ENCODE data around the gene GALNTL6. TPM values are rescaled to one million over a fixed set of nuclear protein-coding genes. Genes with fewer than 3 reads are reported as not detected.

GALNTL6 gene
- total RNA-seq, 6 donors from 2014 or later = 0.26 to 18.9 TPM; not detected in 4

- TF ChIP-seq POLR2AphosphoS5 (IDR thresholded peaks at IDR 0.05) = no peak
- no peak for TF ChIP-seq EP300 (IDR thresholded peaks at IDR 0.05)
- no peak for TF ChIP-seq CTCF (IDR thresholded peaks at IDR 0.05)
- TF ChIP-seq POLR2A (IDR thresholded peaks at IDR 0.05) = no peak
- DNase-seq = no peak
- H3K4me3 ChIP-seq = peak overlapping the region in 1 of 4 donors; percentile 4
- H3K9me3 ChIP-seq = no peaks in the 10 kb centered on the region
- no peak overlapping the region for H3K27ac ChIP-seq
- no peaks in the 10 kb centered on the region for H3K36me3 ChIP-seq
- WGBS, 2 donors = 55 to 56% methylated on average over 9 of the region's 9 CpGs
- no peak for ATAC-seq (ENCODE audit: low FRiP score in 2 of 2)
- H3K27me3 ChIP-seq = no peaks in the 10 kb centered on the region
- H3K4me1 ChIP-seq = no peaks in the 10 kb centered on the region
These were observed 1238.5 kb downstream of the GALNTL6 start for GRCh38 chr4:173051716-173052115.

GRCh38 chr4:173052439-173052838, 1239.2 kb downstream of the GALNTL6 start:
- 87 to 93% methylated on average over 2 of the region's 2 CpGs for WGBS, 2 donors
- H3K27me3 ChIP-seq = no peaks in the 10 kb centered on the region
- ATAC-seq (ENCODE audit: low FRiP score in 2 of 2) = no peak
- no peaks in the 10 kb centered on the region for H3K9me3 ChIP-seq
- H3K27ac ChIP-seq = no peak overlapping the region
- DNase-seq = no peak
- no peak overlapping the region for H3K4me3 ChIP-seq
- H3K36me3 ChIP-seq = no peaks in the 10 kb centered on the region
- TF ChIP-seq POLR2AphosphoS5 (IDR thresholded peaks at IDR 0.05) (no peak), POLR2A (IDR thresholded peaks at IDR 0.05) (no peak), EP300 (IDR thresholded peaks at IDR 0.05) (no peak), CTCF (IDR thresholded peaks at IDR 0.05) (no peak)
- no peaks in the 10 kb centered on the region for H3K4me1 ChIP-seq

- Histone ChIP-seq H3K9me3 (no peaks in the 10 kb centered on the region), H3K4me3 (no peak overlapping the region), H3K4me1 (no peaks in the 10 kb centered on the region), H3K27me3 (no peaks in the 10 kb centered on the region), H3K36me3 (no peaks in the 10 kb centered on the region), H3K27ac (no peak overlapping the region)
- TF ChIP-seq POLR2A (IDR thresholded peaks at IDR 0.05) (no peak), CTCF (IDR thresholded peaks at IDR 0.05) (no peak), EP300 (IDR thresholded peaks at IDR 0.05) (no peak), POLR2AphosphoS5 (IDR thresholded peaks at IDR 0.05) (no peak)
- DNase-seq (no peak), ATAC-seq (ENCODE audit: low FRiP score in 2 of 2) (no peak)
- 86 to 91% methylated on average over 5 of the region's 5 CpGs for WGBS, 2 donors
These were observed 1243.1 kb downstream of the GALNTL6 start for GRCh38 chr4:173056271-173056670.

- H3K27ac ChIP-seq = no peak overlapping the region
- no peaks in the 10 kb centered on the region for H3K27me3 ChIP-seq
- 83 to 90% methylated on average over 2 of the region's 2 CpGs for WGBS, 2 donors
- ATAC-seq (ENCODE audit: low FRiP score in 2 of 2) (no peak), DNase-seq (no peak)
- H3K36me3 ChIP-seq = no peaks in the 10 kb centered on the region
- no peak overlapping the region for H3K4me3 ChIP-seq
- H3K9me3 ChIP-seq = no peaks in the 10 kb centered on the region
- H3K4me1 ChIP-seq = no peaks in the 10 kb centered on the region
- TF ChIP-seq POLR2AphosphoS5 (IDR thresholded peaks at IDR 0.05) = no peak
- TF ChIP-seq POLR2A (IDR thresholded peaks at IDR 0.05) = no peak
- no peak for TF ChIP-seq CTCF (IDR thresholded peaks at IDR 0.05)
- TF ChIP-seq EP300 (IDR thresholded peaks at IDR 0.05) = no peak
These were observed 1243.5 kb downstream of the GALNTL6 start for GRCh38 chr4:173056710-173057109.

GRCh38 chr4:173057442-173057841, 1244.2 kb downstream of the GALNTL6 start:
- Histone ChIP-seq H3K27me3 (no peaks in the 10 kb centered on the region), H3K27ac (no peak overlapping the region), H3K36me3 (no peaks in the 10 kb centered on the region), H3K4me3 (no peak overlapping the region), H3K9me3 (no peaks in the 10 kb centered on the region), H3K4me1 (no peaks in the 10 kb centered on the region)
- 41 to 54% methylated on average over 3 of the region's 3 CpGs for WGBS, 2 donors
- TF ChIP-seq POLR2AphosphoS5 (IDR thresholded peaks at IDR 0.05) = no peak
- no peak for TF ChIP-seq EP300 (IDR thresholded peaks at IDR 0.05)
- DNase-seq (no peak), ATAC-seq (ENCODE audit: low FRiP score in 2 of 2) (peak in 1 of 2 donors; percentile 41)
